HCT116 (cell line): ENCODE measurements around the gene CENPH. TPM values are rescaled to one million over a fixed set of nuclear protein-coding genes. Genes with fewer than 3 reads are reported as not detected.

ENCODE experiments used
- ATF3 ChIP-seq: IDR thresholded peaks from 2 replicates; pipeline ENCODE4 v1.6.1; 2012
- CBX3 ChIP-seq: IDR thresholded peaks from 2 replicates; pipeline ENCODE4 v1.6.1; 2012; ENCODE audit warnings: low read depth
- CEBPB ChIP-seq: IDR thresholded peaks from 2 replicates; pipeline ENCODE4 v1.6.1; 2012; ENCODE audit warnings: low read depth
- CTCF ChIP-seq, 3 experiments: fragments of 200-600 bp in 1 of 3; sonication (generic) in 1 of 3; IDR thresholded peaks in 2 of 3; conservative IDR thresholded peaks in 1 of 3; 2 replicates each; pipeline ENCODE4 v1.5.1; 2012 to 2017; ENCODE audit warnings: low read depth in 2 of 3, low read length in 2 of 3, antibody characterized with exemption in 1 of 3, borderline replicate concordance in 1 of 3, control low read depth in 1 of 3, mild to moderate bottlenecking in 1 of 3, mixed read lengths in 1 of 3, mixed run types in 1 of 3, moderate library complexity in 1 of 3; ENCODE audit not compliant: insufficient read depth in 1 of 3
- EGR1 ChIP-seq: IDR thresholded peaks from 2 replicates; pipeline ENCODE4 v1.6.1; 2012; ENCODE audit warnings: low read depth
- ELF1 ChIP-seq: IDR thresholded peaks from 2 replicates; pipeline ENCODE4 v1.6.1; 2012; ENCODE audit warnings: low read depth, borderline replicate concordance
- EZH2 ChIP-seq: fragments of 200-600 bp; sonication (generic); IDR thresholded peaks from 2 replicates; pipeline ENCODE4 v1.6.1; 2017; ENCODE audit warnings: antibody characterized with exemption, mixed run types
- EZH2phosphoT487 ChIP-seq: fragments of 200-600 bp; IDR thresholded peaks from 2 replicates; pipeline ENCODE4 v1.6.1; 2018; ENCODE audit warnings: antibody characterized with exemption, borderline replicate concordance
- POLR2AphosphoS5 ChIP-seq: IDR thresholded peaks from 2 replicates; pipeline ENCODE4 v1.6.1; 2011; ENCODE audit warnings: mild to moderate bottlenecking, low read depth, low read length, moderate library complexity
- SIN3A ChIP-seq: IDR thresholded peaks from 2 replicates; pipeline ENCODE4 v1.6.1; 2012; ENCODE audit warnings: low read depth
- SP1 ChIP-seq: IDR thresholded peaks from 2 replicates; pipeline ENCODE4 v1.6.1; 2012; ENCODE audit warnings: low read depth
- SRF ChIP-seq: IDR thresholded peaks from 2 replicates; pipeline ENCODE4 v1.6.1; 2012; ENCODE audit warnings: low read depth
- TCF7L2 ChIP-seq: IDR thresholded peaks from 2 replicates; pipeline ENCODE4 v1.7.0; 2011; ENCODE audit warnings: borderline replicate concordance, inconsistent platforms; ENCODE audit not compliant: insufficient read depth, insufficient read length; ENCODE audit errors: extremely low read depth
- YY1 ChIP-seq: IDR thresholded peaks from 2 replicates; pipeline ENCODE4 v1.6.1; 2011; ENCODE audit warnings: low read length, low read depth, moderate library complexity, mild to moderate bottlenecking; ENCODE audit not compliant: insufficient replicate concordance; ENCODE audit errors: extremely low read depth
- total RNA-seq: library from RNA; stranded (reverse); gene quantifications from one replicate; pipeline ENCODE4 v1.2.1, GENCODE V29; 2021; ENCODE audit not compliant: unreplicated experiment
- TF ChIP-seq, protein P1 (sequence below): IDR thresholded peaks from 2 replicates; pipeline ENCODE4 v1.6.1; 2012

CENPH gene
- total RNA-seq, 1 experiment from 2014 or later, result 23.4 TPM

DNA sequence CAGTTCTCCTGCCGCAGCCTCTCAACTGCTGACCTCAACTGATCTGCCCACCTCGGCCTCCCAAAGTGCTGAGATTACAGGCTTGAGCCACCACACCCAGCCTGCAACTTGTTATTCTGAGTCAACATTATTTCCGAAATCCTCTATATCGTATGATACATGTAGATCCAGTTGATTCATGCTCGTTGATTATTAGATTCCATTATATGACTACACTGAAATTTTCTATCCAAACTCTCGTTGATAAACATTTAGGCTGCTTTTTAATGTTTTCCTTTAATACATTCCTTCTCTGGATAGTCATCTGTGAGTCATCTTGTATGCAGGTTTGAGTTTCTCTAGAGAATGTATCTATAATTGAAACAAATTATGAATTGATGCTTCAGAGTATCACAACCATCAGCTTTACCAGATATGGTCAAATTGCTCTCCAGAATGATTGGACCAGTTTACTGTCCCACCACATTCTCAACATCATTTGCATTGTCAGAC, 49.4 kb downstream of the CENPH start (continued):
- peak; percentile 51; the same call in 1 of the 2 replicates for TF ChIP-seq CBX3
- TF ChIP-seq EZH2phosphoT487, result no peak
- TF ChIP-seq POLR2AphosphoS5, result no peak
- no peak for TF ChIP-seq EGR1
- peak; percentile 60 for TF ChIP-seq ATF3
- TF ChIP-seq TCF7L2, result no peak
- TF ChIP-seq CTCF (IDR thresholded peaks at IDR 0.05 in 2 of 3, conservative IDR thresholded peaks at IDR 0.05 in 1 of 3; ENCODE audit: borderline replicate concordance in 1 of 3, insufficient read depth in 1 of 3, low read depth in 2 of 3, low read length in 2 of 3), result no peak
- no peak; the same call in 1 of the 2 replicates for TF ChIP-seq ELF1
- TF ChIP-seq SP1, result peak; percentile 75
- peak; percentile 69; the same call in 1 of the 2 replicates for TF ChIP-seq SIN3A
- TF ChIP-seq YY1, result no peak
- TF ChIP-seq EZH2, result no peak
- TF ChIP-seq, protein P1, sequence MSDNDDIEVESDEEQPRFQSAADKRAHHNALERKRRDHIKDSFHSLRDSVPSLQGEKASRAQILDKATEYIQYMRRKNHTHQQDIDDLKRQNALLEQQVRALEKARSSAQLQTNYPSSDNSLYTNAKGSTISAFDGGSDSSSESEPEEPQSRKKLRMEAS, result 0 out of 2 replicates have a peak, but pooled peaks have one; percentile 31
- peak; percentile 69 for TF ChIP-seq CEBPB
- TF ChIP-seq SRF, result peak; percentile 72; the same call in 1 of the 2 replicates
